H1 (cell line): Measurements from ENCODE around the gene SQOR. TPM values are rescaled to one million over a fixed set of nuclear protein-coding genes. Genes with fewer than 3 reads are reported as not detected.

Experiments used
- CTCF ChIA-PET: fragments of 300-600 bp; sonication (Branson Sonifier 250); formaldehyde crosslinking; loops from one replicate; lab custom pipeline; 2021; ENCODE audit not compliant: partially characterized antibody; lab: Charles Lee
- POLR2A ChIA-PET: fragments of 300-600 bp; sonication (Branson Sonifier 250); formaldehyde crosslinking; loops from one replicate; lab custom pipeline; 2021; ENCODE audit warnings: inconsistent platforms; ENCODE audit not compliant: partially characterized antibody; lab: Charles Lee
- DNase-seq, 2 experiments: peaks; one replicate each; pipeline versions ENCODE4 v3.0.0 to v3.0.0-alpha.2; 2010 to 2022; ENCODE audit warnings: low spot score in 2 of 2, low read depth in 1 of 2, mixed read lengths in 1 of 2
- FAIRE-seq: peaks from 2 replicates; lab custom pipeline; 2011; peaks lifted over from hg19 to GRCh38; lab: Jason Lieb, UNC
- H2AFZ ChIP-seq: 2 replicates; pipeline ENCODE4 v1.8.1; 2012; ENCODE audit warnings: low read length, inconsistent platforms
- H2AK5ac ChIP-seq: 2 replicates; pipeline ENCODE4 v1.6.1; 2013; ENCODE audit warnings: low read depth, low read length
- H2BK120ac ChIP-seq: replicated peaks from 2 replicates; pipeline ENCODE3; 2013; ENCODE audit warnings: low read depth, low read length, inconsistent platforms
- H2BK12ac ChIP-seq: 2 replicates; pipeline ENCODE4 v1.6.1; 2013; ENCODE audit warnings: low read depth, low read length
- H2BK15ac ChIP-seq: 2 replicates; pipeline ENCODE4 v1.6.1; 2013; ENCODE audit warnings: low read length
- H2BK20ac ChIP-seq: 2 replicates; pipeline ENCODE4 v1.6.1; 2013; ENCODE audit warnings: low read length
- H2BK5ac ChIP-seq: 2 replicates; pipeline ENCODE4 v1.6.1; 2013; ENCODE audit warnings: low read depth, low read length
- H3K14ac ChIP-seq: 2 replicates; pipeline ENCODE4 v1.6.1; 2013; ENCODE audit warnings: inconsistent platforms; ENCODE audit not compliant: insufficient read length
- H3K18ac ChIP-seq: 2 replicates; pipeline ENCODE4 v1.6.1; 2013; ENCODE audit warnings: low read length; ENCODE audit errors: extremely low read depth
- H3K23ac ChIP-seq: 2 replicates; pipeline ENCODE4 v1.6.1; 2013; ENCODE audit warnings: inconsistent platforms; ENCODE audit not compliant: insufficient read length
- H3K23me2 ChIP-seq: 2 replicates; pipeline ENCODE4 v1.6.1; 2013; ENCODE audit warnings: low read depth, low read length
- H3K27ac ChIP-seq: 2 replicates; pipeline ENCODE4 v1.6.1; 2011; ENCODE audit warnings: low read depth, low read length, inconsistent platforms
- H3K27me3 ChIP-seq, 4 experiments: replicated peaks in 1 of 4; 1 replicate in 1 of 4; 2 replicates in 3 of 4; pipeline versions ENCODE4 v1.6.1 to v1.8.1; 2011 to 2013; ENCODE audit warnings: low read length in 3 of 4, mild to moderate bottlenecking in 3 of 4, inconsistent platforms in 2 of 4, mixed read lengths in 2 of 4, moderate library complexity in 1 of 4; ENCODE audit not compliant: control insufficient read depth in 3 of 4, insufficient read depth in 3 of 4; ENCODE audit errors: extremely low read depth in 1 of 4
- H3K36me3 ChIP-seq, 4 experiments: 2 replicates each; pipeline versions ENCODE4 v1.6.1 to v1.8.1; 2011 to 2013; ENCODE audit warnings: mild to moderate bottlenecking in 4 of 4, low read length in 3 of 4, moderate library complexity in 2 of 4, control low read depth in 1 of 4, inconsistent platforms in 1 of 4; ENCODE audit not compliant: insufficient read depth in 4 of 4, control insufficient read depth in 2 of 4
- H3K4ac ChIP-seq: replicated peaks from 2 replicates; pipeline ENCODE3; 2013; ENCODE audit warnings: low read length, low read depth, mixed read lengths, inconsistent platforms; ENCODE audit not compliant: insufficient read length
- H3K4me1 ChIP-seq, 4 experiments: replicated peaks in 1 of 4; 1 replicate in 1 of 4; 2 replicates in 3 of 4; pipeline versions ENCODE4 v1.6.1 to v1.8.1; 2011 to 2013; ENCODE audit warnings: low read length in 3 of 4, inconsistent platforms in 2 of 4, mixed read lengths in 1 of 4; ENCODE audit not compliant: insufficient read depth in 4 of 4, control insufficient read depth in 3 of 4
- H3K4me2 ChIP-seq, 2 experiments: 2 replicates each; pipeline versions ENCODE4 v1.6.1 to v1.8.1; 2011 to 2013; ENCODE audit warnings: low read depth in 2 of 2, low read length in 2 of 2, control low read depth in 1 of 2, inconsistent platforms in 1 of 2, mild to moderate bottlenecking in 1 of 2; ENCODE audit not compliant: insufficient read depth in 1 of 2
- H3K4me3 ChIP-seq, 4 experiments: fragments of 200-600, 300-600 bp in 1 of 4; sonication (generic), shearing (Covaris generic), sonication (Bioruptor Twin) in 1 of 4; 2 replicates each; pipeline versions ENCODE4 v1.5.1 to v1.8.1; 2011 to 2016; ENCODE audit warnings: low read length in 4 of 4, low read depth in 3 of 4, control low read depth in 2 of 4, inconsistent platforms in 2 of 4, mild to moderate bottlenecking in 2 of 4, mixed read lengths in 1 of 4, moderate library complexity in 1 of 4; ENCODE audit not compliant: insufficient read depth in 2 of 4; ENCODE audit errors: extremely low read depth in 1 of 4
- H3K56ac ChIP-seq: replicated peaks from 2 replicates; pipeline ENCODE3; 2013; ENCODE audit warnings: low read depth, mild to moderate bottlenecking, mixed read lengths, low read length, inconsistent platforms; ENCODE audit not compliant: insufficient read length
- H3K79me1 ChIP-seq: 2 replicates; pipeline ENCODE4 v1.6.1; 2013; ENCODE audit warnings: low read depth, low read length, control low read depth
- H3K79me2 ChIP-seq, 2 experiments: 2 replicates each; pipeline versions ENCODE4 v1.6.1 to v1.8.1; 2012 to 2013; ENCODE audit warnings: low read length in 2 of 2, mild to moderate bottlenecking in 2 of 2, inconsistent platforms in 1 of 2; ENCODE audit not compliant: insufficient read depth in 2 of 2, control insufficient read depth in 1 of 2
- H3K9ac ChIP-seq, 4 experiments: replicated peaks in 1 of 4; 1 replicate in 1 of 4; 2 replicates in 3 of 4; pipeline versions ENCODE4 v1.6.1 to v1.8.1; 2011 to 2013; ENCODE audit warnings: low read depth in 3 of 4, low read length in 3 of 4, control low read depth in 2 of 4, mild to moderate bottlenecking in 2 of 4, moderate library complexity in 2 of 4, inconsistent platforms in 1 of 4; ENCODE audit errors: extremely low read depth in 1 of 4
- H3K9me3 ChIP-seq, 2 experiments: 2 replicates each; pipeline versions ENCODE4 v1.6.1 to v1.8.1; 2012 to 2013; ENCODE audit warnings: mild to moderate bottlenecking in 2 of 2, moderate library complexity in 2 of 2, control low read depth in 1 of 2, inconsistent platforms in 1 of 2, low read depth in 1 of 2, low read length in 1 of 2, mixed read lengths in 1 of 2; ENCODE audit not compliant: insufficient read depth in 2 of 2
- H4K20me1 ChIP-seq, 2 experiments: replicated peaks in 1 of 2; 2 replicates each; pipeline versions ENCODE3 to v1.8.1; 2011 to 2013; ENCODE audit warnings: inconsistent platforms in 2 of 2, low read length in 2 of 2, mild to moderate bottlenecking in 1 of 2; ENCODE audit not compliant: insufficient read depth in 2 of 2, control insufficient read depth in 1 of 2
- H4K5ac ChIP-seq: 2 replicates; pipeline ENCODE4 v1.6.1; 2013; ENCODE audit warnings: low read length, low read depth, mixed read lengths, inconsistent platforms; ENCODE audit not compliant: insufficient read length
- H4K8ac ChIP-seq: 2 replicates; pipeline ENCODE4 v1.8.0; 2013; ENCODE audit warnings: mild to moderate bottlenecking, moderate library complexity, low read length, inconsistent platforms; ENCODE audit not compliant: insufficient read depth; ENCODE audit errors: extremely low read depth
- H4K91ac ChIP-seq: replicated peaks from 2 replicates; pipeline ENCODE3; 2013; ENCODE audit warnings: low read length, mixed read lengths, inconsistent platforms; ENCODE audit not compliant: insufficient read length
- BACH1 ChIP-seq: IDR thresholded peaks from 2 replicates; pipeline ENCODE4 v1.6.1; 2012; ENCODE audit warnings: low read length, improper control_type of control experiment
- CHD2 ChIP-seq: IDR thresholded peaks from 2 replicates; pipeline ENCODE4 v1.6.1; 2012; ENCODE audit warnings: low read length, improper control_type of control experiment
- EP300 ChIP-seq, 2 experiments: IDR thresholded peaks; 1 replicate in 1 of 2; 2 replicates in 1 of 2; pipeline ENCODE4 v1.6.1; 2011 to 2012; ENCODE audit warnings: low read depth in 2 of 2, low read length in 2 of 2, mild to moderate bottlenecking in 2 of 2, borderline replicate concordance in 1 of 2, inconsistent platforms in 1 of 2, moderate library complexity in 1 of 2
- FOSL1 ChIP-seq: IDR thresholded peaks from 2 replicates; pipeline ENCODE4 v1.6.1; 2011; ENCODE audit warnings: mild to moderate bottlenecking, low read depth, low read length, moderate library complexity; ENCODE audit not compliant: insufficient read depth
- JUND ChIP-seq: IDR thresholded peaks from 2 replicates; pipeline ENCODE4 v1.6.1; 2011; ENCODE audit warnings: mild to moderate bottlenecking, improper control_type of control experiment, low read length
- KDM4A ChIP-seq: IDR thresholded peaks from one replicate; pipeline ENCODE4 v1.7.1; 2012; ENCODE audit warnings: low read depth, mild to moderate bottlenecking, moderate library complexity, low read length, inconsistent platforms; ENCODE audit not compliant: severe bottlenecking
- NRF1 ChIP-seq: IDR thresholded peaks from 2 replicates; pipeline ENCODE4 v1.6.1; 2011; ENCODE audit warnings: mild to moderate bottlenecking, low read depth, low read length, improper control_type of control experiment
- POLR2AphosphoS5 ChIP-seq: IDR thresholded peaks from 2 replicates; pipeline ENCODE4 v1.6.1; 2011; ENCODE audit warnings: low read depth, low read length
- RXRA ChIP-seq: IDR thresholded peaks from 2 replicates; pipeline ENCODE4 v1.6.1; 2011; ENCODE audit warnings: low read depth, mild to moderate bottlenecking, low read length, moderate library complexity; ENCODE audit not compliant: insufficient read depth
- SRF ChIP-seq: IDR thresholded peaks from 2 replicates; pipeline ENCODE4 v1.6.1; 2011; ENCODE audit warnings: mild to moderate bottlenecking, low read depth, low read length, moderate library complexity
- SUZ12 ChIP-seq: fragments of 200-600 bp; sonication (generic); IDR thresholded peaks from 2 replicates; pipeline ENCODE4 v1.6.1; 2012; ENCODE audit warnings: mild to moderate bottlenecking, inconsistent platforms, low read length, moderate library complexity, mixed read lengths
- TEAD4 ChIP-seq: IDR thresholded peaks from 2 replicates; pipeline ENCODE4 v1.6.1; 2012; ENCODE audit warnings: low read depth, low read length, inconsistent platforms, mixed read lengths
- ZNF274 ChIP-seq: IDR thresholded peaks from 2 replicates; pipeline ENCODE4 v1.7.0; 2012; ENCODE audit warnings: low read length, borderline replicate concordance; ENCODE audit errors: extremely low read depth
- WGBS, 2 experiments: shearing (Covaris generic) in 1 of 2; methylation state at CpG; one replicate each; pipeline versions ENCODE4 v1.1.6 to v1.1.7; 2013 to 2015; ENCODE audit warnings: low lambda C conversion rate in 2 of 2, mixed read lengths in 2 of 2, inconsistent platforms in 1 of 2, low coverage in 1 of 2, missing lambda C conversion rate in 1 of 2; ENCODE audit not compliant: insufficient replicate concordance in 2 of 2, insufficient coverage in 1 of 2, insufficient read length in 1 of 2; ENCODE audit errors: extremely low coverage in 1 of 2, missing lambda C conversion rate in 1 of 2; 5-methylcytosine and 5-hydroxymethylcytosine counted together
- polyA plus RNA-seq, 7 experiments: library from polyadenylated mRNA; depleted of rRNA in 3 of 7; stranded (reverse) in 5 of 7; unstranded in 2 of 7; fragments of >200 nt in 5 of 7; fragments of 200-250 nt in 2 of 7; gene quantifications; 1 replicate in 5 of 7; 2 replicates in 1 of 7; 4 replicates in 1 of 7; pipeline versions ENCODE4 v1.2.1 to v1.2.3, GENCODE V29; 2011 to 2013; ENCODE audit warnings: missing spikeins in 2 of 7, mixed read lengths in 2 of 7
- total RNA-seq: library from RNA; stranded (reverse); fragmentation: NEBNext Ultra II Directional; extraction: Animal tissue kit (Norgen Biotek cat#: 25700); gene quantifications from 2 replicates; pipeline ENCODE4 v1.2.1, GENCODE V29; 2021

SQOR gene
- total and polyA plus RNA-seq, 2 of the 8 experiments (the other 6 are each of a cell fraction or from before 2014, with no cell fraction given) = 0.20 to 0.22 TPM

DNA sequence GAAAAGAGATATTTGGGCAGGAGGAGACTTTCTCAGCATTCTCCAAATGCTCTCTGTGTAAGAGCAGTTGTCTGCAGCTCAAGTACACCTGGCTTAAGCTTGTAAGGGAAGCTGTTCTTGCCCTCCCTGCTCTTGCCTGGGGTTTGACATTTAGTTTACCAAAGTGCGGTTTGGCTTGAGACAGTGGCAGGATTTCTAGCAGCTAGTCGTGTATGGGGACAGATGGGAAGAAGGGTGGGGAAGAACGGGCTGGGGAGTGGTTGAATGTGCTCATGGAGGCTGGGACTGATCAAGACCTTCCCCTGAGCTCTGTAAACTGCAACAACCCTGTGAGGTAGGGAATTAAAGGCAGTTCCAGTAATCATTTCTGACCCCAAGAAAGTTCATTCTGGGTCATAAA is 39.8 kb downstream of the SQOR start:
- H3K27ac ChIP-seq = no peak overlapping the region
- H3K4me1 ChIP-seq = no peaks in the 10 kb centered on the region
- no peak overlapping the region for H3K4me3 ChIP-seq
- 73% methylated on average over 3 of the region's 3 CpGs; no CpG with 5 or more reads in 1 of the 2 experiments for WGBS, 2 experiments
- no peak overlapping the region for H2BK20ac ChIP-seq
- H4K91ac ChIP-seq = no peak overlapping the region
- H3K36me3 ChIP-seq = no peaks in the 10 kb centered on the region
- H3K56ac ChIP-seq = no peak overlapping the region
- H3K79me1 ChIP-seq = no peaks in the 10 kb centered on the region
- H4K20me1 ChIP-seq = no peaks in the 10 kb centered on the region
- H2BK12ac ChIP-seq = no peak overlapping the region
- H2BK120ac ChIP-seq = no peak overlapping the region
- CTCF ChIA-PET = interaction anchor here (0.8 to 13.2 kb wide), 3 partner anchors 13 to 115 kb away, joined by 3 to 103 read pairs (median 4); no protein-coding TSS in a partner anchor
- no peaks in the 10 kb centered on the region; a peak in 1 of 7 replicates for H3K27me3 ChIP-seq
- H4K5ac ChIP-seq = no peak overlapping the region
- H3K18ac ChIP-seq = no peak overlapping the region
- H3K9me3 ChIP-seq = no peaks in the 10 kb centered on the region
- no peak overlapping the region for H3K14ac ChIP-seq
- H2BK15ac ChIP-seq = no peak overlapping the region
- no peak overlapping the region for H3K23ac ChIP-seq
- no peak overlapping the region for H2AK5ac ChIP-seq
- H3K4ac ChIP-seq = no peak overlapping the region
- no peak overlapping the region for H3K9ac ChIP-seq
- no peak overlapping the region for H2AFZ ChIP-seq
- H3K79me2 ChIP-seq = no peaks in the 10 kb centered on the region
- POLR2A ChIA-PET = no interaction called here
- H2BK5ac ChIP-seq = no peak overlapping the region
- no peak overlapping the region for H3K4me2 ChIP-seq
- H3K23me2 ChIP-seq = no peaks in the 10 kb centered on the region; the same call in 1 of the 2 replicates
- no peak for FAIRE-seq
- no peak overlapping the region for H4K8ac ChIP-seq
- no peak for DNase-seq
- TF ChIP-seq NRF1 (no peak), POLR2AphosphoS5 (no peak), KDM4A (no peak), JUND (no peak), SUZ12 (no peak), SRF (no peak), BACH1 (no peak), ZNF274 (no peak), FOSL1 (no peak), EP300 (IDR thresholded peaks at IDR 0.05; ENCODE audit: borderline replicate concordance in 1 of 2, low read depth in 2 of 2, low read length in 2 of 2) (no peak), RXRA (no peak), TEAD4 (no peak), CHD2 (no peak)
